Measurements from ENCODE around the gene FXYD6.

The FXYD6 gene

DNA sequence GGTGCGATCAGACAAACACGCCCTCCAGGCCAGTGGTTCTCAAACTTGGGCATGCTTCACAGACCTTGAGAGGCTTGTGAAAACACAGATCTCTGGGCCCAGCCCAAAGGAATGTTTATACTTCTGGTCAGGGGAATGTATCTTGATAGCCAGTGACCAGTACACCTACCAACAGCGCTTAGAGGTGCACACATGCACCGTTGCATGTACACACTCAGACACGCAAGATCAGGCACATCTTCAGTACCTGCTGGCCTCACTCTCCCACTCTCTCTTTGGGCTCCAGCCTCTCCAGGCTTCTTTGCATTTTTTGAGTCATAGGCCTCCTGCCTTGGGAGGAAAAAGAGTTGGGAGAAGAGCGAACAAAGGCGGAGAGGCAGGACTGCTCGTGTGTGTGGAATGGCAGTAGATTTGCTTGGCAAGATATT is 11.7 kb upstream of the FXYD6 start:
- H3K4me1 Mint-ChIP-seq, result no peaks in the 10 kb centered on the region
- CTCF ChIA-PET, result no interaction called here
- no peak overlapping the region for H3K27ac Mint-ChIP-seq
- no peaks in the 10 kb centered on the region for H3K36me3 Mint-ChIP-seq
- H3K9me3 Mint-ChIP-seq, result no peaks in the 10 kb centered on the region
- DNase-seq, result no peak
- H3K27me3 Mint-ChIP-seq, result peaks cover 51% of the 10 kb centered on the region
- H3K4me3 Mint-ChIP-seq, result no peak overlapping the region

GRCh38 chr11:117887431-117888138 is 11.1 kb upstream of the FXYD6 start:
- Mint-ChIP-seq H3K4me1 (no peaks in the 10 kb centered on the region), H3K4me3 (no peak overlapping the region), H3K27me3 (peaks cover 53% of the 10 kb centered on the region), H3K36me3 (no peaks in the 10 kb centered on the region), H3K27ac (no peak overlapping the region), H3K9me3 (no peaks in the 10 kb centered on the region)
- CTCF ChIA-PET, result no interaction called here
- DNase-seq, result peak; percentile 10

DNA sequence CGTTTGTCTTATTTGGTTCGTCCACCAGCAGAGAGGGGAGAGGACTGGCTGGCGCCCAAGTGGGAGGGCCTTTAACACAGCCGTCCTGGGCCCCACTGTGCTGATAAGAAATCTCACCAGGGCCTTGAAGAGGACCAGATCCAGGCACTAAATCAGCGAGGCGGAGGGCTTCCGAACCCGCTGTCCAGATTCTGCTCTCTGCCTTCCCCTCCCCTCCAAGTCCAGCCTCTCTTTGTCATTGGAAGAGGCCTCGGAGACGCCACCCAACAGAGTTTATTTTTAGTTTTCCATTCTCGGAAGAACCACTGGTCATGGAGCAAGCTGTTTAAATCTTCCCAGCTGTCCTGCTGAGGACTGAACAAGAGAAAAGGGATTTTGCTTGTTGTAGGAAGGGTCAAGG is 9.3 kb upstream of the FXYD6 start:
- peaks cover 66% of the 10 kb centered on the region for H3K27me3 Mint-ChIP-seq
- no peaks in the 10 kb centered on the region for H3K4me1 Mint-ChIP-seq
- H3K36me3 Mint-ChIP-seq, result no peaks in the 10 kb centered on the region
- CTCF ChIA-PET, result interaction anchor here (0.6 kb wide), 1 partner anchor 827 kb away, joined by 4 read pairs; no protein-coding TSS in a partner anchor
- H3K4me3 Mint-ChIP-seq, result no peak overlapping the region
- H3K27ac Mint-ChIP-seq, result no peak overlapping the region
- no peak for DNase-seq
- no peaks in the 10 kb centered on the region for H3K9me3 Mint-ChIP-seq

- H3K4me1 Mint-ChIP-seq, result no peaks in the 10 kb centered on the region
- CTCF ChIA-PET, result no interaction called here
- no peaks in the 10 kb centered on the region for H3K36me3 Mint-ChIP-seq
- H3K27ac Mint-ChIP-seq, result no peak overlapping the region
- H3K9me3 Mint-ChIP-seq, result no peaks in the 10 kb centered on the region
- no peak for DNase-seq
- H3K27me3 Mint-ChIP-seq, result peaks cover 72% of the 10 kb centered on the region
- H3K4me3 Mint-ChIP-seq, result no peak overlapping the region
These were observed 8.5 kb upstream of the FXYD6 start for GRCh38 chr11:117884994-117885393.

DNA sequence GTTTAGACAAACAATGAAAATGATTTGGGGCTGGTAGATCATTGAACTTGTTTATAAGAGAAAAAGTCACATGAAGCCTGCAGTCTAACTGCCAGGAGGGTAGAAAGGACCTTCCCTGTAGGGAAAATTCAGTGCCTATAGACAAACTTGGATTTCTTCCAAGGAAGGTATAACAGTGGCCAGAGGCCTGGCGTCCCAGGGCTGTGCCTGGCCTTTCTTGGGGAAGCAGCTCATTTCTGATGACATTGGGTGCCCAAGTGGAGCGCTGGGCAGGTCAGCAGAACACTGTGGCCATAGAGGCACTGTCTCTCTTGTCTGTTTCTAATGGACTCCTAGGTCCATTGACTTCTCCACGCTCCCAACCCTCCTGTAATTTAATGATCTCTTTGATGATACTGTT is 6.6 kb upstream of the FXYD6 start:
- Mint-ChIP-seq H3K27ac (no peak overlapping the region), H3K4me3 (no peak overlapping the region), H3K9me3 (no peaks in the 10 kb centered on the region), H3K4me1 (no peaks in the 10 kb centered on the region), H3K27me3 (peaks cover 85% of the 10 kb centered on the region), H3K36me3 (no peaks in the 10 kb centered on the region)
- no peak for DNase-seq
- CTCF ChIA-PET, result no interaction called here

GRCh38 chr11:117882311-117882905 is 6.0 kb upstream of the FXYD6 start:
- no peak for DNase-seq
- Mint-ChIP-seq H3K4me1 (no peaks in the 10 kb centered on the region), H3K27me3 (peaks cover 85% of the 10 kb centered on the region), H3K9me3 (no peaks in the 10 kb centered on the region), H3K36me3 (no peaks in the 10 kb centered on the region), H3K27ac (no peak overlapping the region), H3K4me3 (no peak overlapping the region)
- CTCF ChIA-PET, result interaction anchor here (2.3 kb wide), 1 partner anchor 65 kb away, joined by 5 read pairs; no protein-coding TSS in a partner anchor

DNA sequence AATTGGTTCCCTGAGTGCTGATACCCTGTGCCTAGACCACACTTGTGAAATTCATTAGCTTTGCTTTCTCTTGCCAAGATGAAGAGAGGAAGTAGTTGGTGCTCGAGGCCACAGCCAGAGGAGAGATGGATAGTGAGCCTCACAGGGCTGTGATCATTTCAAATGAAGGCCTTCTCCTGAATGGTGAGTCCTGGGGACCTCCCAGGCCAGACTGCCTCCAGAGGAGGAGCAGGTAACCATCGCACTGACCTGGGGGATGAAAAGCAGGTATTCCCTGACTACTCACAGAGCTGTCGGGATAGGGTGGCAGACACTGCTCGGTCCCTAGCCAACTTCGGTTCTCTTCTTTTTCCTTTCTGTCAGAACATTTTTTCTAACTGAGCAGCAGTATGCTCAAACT is 4.8 kb upstream of the FXYD6 start:
- DNase-seq, result no peak
- no peak overlapping the region for H3K4me3 Mint-ChIP-seq
- H3K27me3 Mint-ChIP-seq, result peaks cover 90% of the 10 kb centered on the region
- no peak overlapping the region for H3K27ac Mint-ChIP-seq
- H3K9me3 Mint-ChIP-seq, result no peaks in the 10 kb centered on the region
- CTCF ChIA-PET, result interaction anchor here (2.3 kb wide), 1 partner anchor 66 kb away, joined by 5 read pairs; no protein-coding TSS in a partner anchor
- H3K4me1 Mint-ChIP-seq, result peaks cover 5% of the 10 kb centered on the region
- no peaks in the 10 kb centered on the region for H3K36me3 Mint-ChIP-seq

DNA sequence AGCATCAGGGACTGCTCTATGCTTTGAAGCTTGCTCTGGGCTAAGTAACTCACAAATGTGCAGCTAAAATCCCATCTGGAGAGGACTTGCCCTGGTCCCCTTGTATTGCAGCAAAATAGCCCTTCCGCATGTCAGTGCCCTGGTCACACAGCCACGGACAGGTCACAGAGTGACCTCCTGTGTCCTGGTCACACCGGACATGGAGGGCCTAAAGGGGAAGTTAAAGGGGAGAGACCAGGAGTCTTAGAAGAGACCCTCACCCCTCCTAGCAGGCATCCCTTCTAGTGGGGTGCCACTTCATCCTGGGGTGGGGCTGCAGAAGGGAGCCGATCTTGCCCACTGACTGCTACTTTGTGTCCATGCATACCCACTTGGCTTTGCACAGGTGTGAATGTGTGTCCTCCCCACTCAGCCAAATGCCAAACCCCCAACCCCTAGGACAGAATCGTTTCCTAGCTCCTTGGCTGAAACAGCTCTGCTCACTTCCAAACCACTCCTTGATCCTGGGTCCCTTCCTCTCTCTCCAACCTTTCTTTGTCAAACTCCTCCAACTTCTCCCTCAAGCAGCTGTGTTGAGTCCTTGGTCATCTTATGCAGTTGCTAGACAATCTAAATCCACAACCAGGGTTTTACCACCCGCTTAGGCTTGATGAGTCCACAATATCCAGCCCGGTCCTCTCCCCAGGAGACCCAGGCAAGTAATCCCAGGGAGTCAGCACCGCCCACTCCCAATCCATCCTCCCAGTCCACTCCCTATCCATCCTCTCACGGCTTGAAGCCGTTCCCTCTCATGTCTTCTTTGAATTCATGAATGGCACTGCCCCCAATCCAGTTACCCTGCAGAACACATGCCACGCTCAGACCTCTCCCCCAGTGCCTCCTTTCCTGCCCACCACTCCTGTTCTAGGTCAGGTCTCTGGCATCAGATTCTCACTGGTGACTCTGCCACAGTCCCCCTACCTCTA is 3.3 kb upstream of the FXYD6 start:
- DNase-seq, result no peak
- CTCF ChIA-PET, result interaction anchor here (0.7 kb wide), 1 partner anchor 106 kb away, joined by 3 read pairs; no protein-coding TSS in a partner anchor
- Mint-ChIP-seq H3K9me3 (no peaks in the 10 kb centered on the region), H3K4me1 (peaks cover 18% of the 10 kb centered on the region), H3K36me3 (no peaks in the 10 kb centered on the region), H3K27ac (no peak overlapping the region), H3K27me3 (peaks cover 92% of the 10 kb centered on the region), H3K4me3 (no peak overlapping the region)

GRCh38 chr11:117878939-117879475 is 2.5 kb upstream of the FXYD6 start:
- CTCF ChIA-PET, result no interaction called here
- H3K27me3 Mint-ChIP-seq, result peaks cover 92% of the 10 kb centered on the region
- DNase-seq, result no peak
- no peak overlapping the region for H3K27ac Mint-ChIP-seq
- H3K36me3 Mint-ChIP-seq, result no peaks in the 10 kb centered on the region
- H3K4me3 Mint-ChIP-seq, result no peak overlapping the region
- H3K9me3 Mint-ChIP-seq, result no peaks in the 10 kb centered on the region
- peaks cover 23% of the 10 kb centered on the region for H3K4me1 Mint-ChIP-seq

GRCh38 chr11:117878314-117878938 is 2.0 kb upstream of the FXYD6 start:
- CTCF ChIA-PET, result no interaction called here
- Mint-ChIP-seq H3K27me3 (peaks cover 92% of the 10 kb centered on the region), H3K36me3 (no peaks in the 10 kb centered on the region), H3K27ac (no peak overlapping the region), H3K4me1 (peaks cover 28% of the 10 kb centered on the region), H3K9me3 (no peaks in the 10 kb centered on the region), H3K4me3 (no peak overlapping the region)
- no peak for DNase-seq

- H3K27ac Mint-ChIP-seq, result no peak overlapping the region
These were observed 794 bp upstream of the FXYD6 start for GRCh38 chr11:117877120-117877784.

GRCh38 chr11:117876059-117876340 is 458 bp downstream of the FXYD6 start:
- Mint-ChIP-seq H3K27me3 (peaks cover 93% of the 10 kb centered on the region), H3K4me1 (peaks cover 34% of the 10 kb centered on the region), H3K36me3 (no peaks in the 10 kb centered on the region), H3K27ac (no peak overlapping the region), H3K4me3 (peak overlapping the region; percentile 51), H3K9me3 (no peaks in the 10 kb centered on the region)
- CTCF ChIA-PET, result interaction anchor here (0.7 to 1.5 kb wide), 3 partner anchors 71 to 215 kb away, joined by 3 to 4 read pairs (median 3); no protein-coding TSS in a partner anchor
- DNase-seq, result no peak

More at GRCh38 chr11:117877120-117877784, 794 bp upstream of the FXYD6 start:
- peaks cover 99% of the 10 kb centered on the region for H3K27me3 Mint-ChIP-seq
- CTCF ChIA-PET, result interaction anchor here (1.5 kb wide), 2 partner anchors 54 to 70 kb away, joined by 3 to 4 read pairs; no protein-coding TSS in a partner anchor
- no peak overlapping the region for H3K4me3 Mint-ChIP-seq
- DNase-seq, result no peak
- no peaks in the 10 kb centered on the region for H3K9me3 Mint-ChIP-seq
- peaks cover 34% of the 10 kb centered on the region for H3K4me1 Mint-ChIP-seq
- H3K36me3 Mint-ChIP-seq, result no peaks in the 10 kb centered on the region

DNA sequence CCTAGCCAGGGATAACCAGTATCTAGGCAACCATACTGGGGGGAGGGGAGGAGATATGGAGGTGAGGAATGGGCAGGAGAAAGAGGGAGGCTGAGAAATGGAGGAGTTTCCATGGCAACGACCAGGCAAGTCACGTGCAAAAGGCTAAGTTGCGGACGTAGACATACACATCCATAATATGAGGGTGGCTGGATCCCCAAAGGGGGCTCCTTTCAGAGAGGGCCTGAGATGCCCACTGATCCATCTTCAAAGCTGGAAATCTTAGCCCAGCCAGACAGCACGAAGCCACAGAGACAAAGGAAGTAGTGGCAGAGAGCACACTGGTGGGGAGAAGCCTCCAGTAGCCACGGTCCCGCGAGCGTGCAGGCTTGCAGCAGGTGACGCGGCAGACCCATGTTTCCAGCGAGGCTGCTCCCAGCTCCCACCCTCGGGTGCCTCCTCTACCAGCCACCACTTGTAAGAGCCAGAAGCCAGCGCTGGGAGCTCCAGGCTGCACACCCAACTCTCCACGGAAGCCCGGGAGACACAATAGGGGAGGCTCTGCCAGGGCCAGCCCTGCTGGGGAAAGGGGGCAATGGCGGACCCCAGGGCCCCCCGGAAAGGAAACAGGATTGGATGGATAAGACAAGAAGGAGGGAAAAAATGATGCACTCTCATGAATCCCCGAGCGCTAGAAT is 938 bp downstream of the FXYD6 start:
- peak overlapping the region; percentile 51 for H3K4me3 Mint-ChIP-seq
- no peaks in the 10 kb centered on the region for H3K9me3 Mint-ChIP-seq
- no peaks in the 10 kb centered on the region for H3K36me3 Mint-ChIP-seq
- CTCF ChIA-PET, result interaction anchor here (0.7 to 0.9 kb wide), 2 partner anchors 178 to 215 kb away, joined by 3 read pairs; no protein-coding TSS in a partner anchor
- DNase-seq, result peak; percentile 48
- H3K4me1 Mint-ChIP-seq, result peaks cover 34% of the 10 kb centered on the region
- H3K27me3 Mint-ChIP-seq, result peaks cover 89% of the 10 kb centered on the region
- H3K27ac Mint-ChIP-seq, result no peak overlapping the region

Data from activated naive CD4-positive, alpha-beta T cell treated with anti-CD3 and anti-CD28 coated beads, Interleukin-2, amount 10 ng/mL, durations not matched to agents 7 days and 5 days (primary cell).